PC-9 (cell line): ENCODE measurements around the gene ESPN.

Experiments used
- CTCF ChIP-seq: fragments of 200-600 bp; sonication (generic); conservative IDR thresholded peaks from 2 replicates; pipeline ENCODE4 v1.6.1; 2017; ENCODE audit warnings: mixed run types, antibody characterized with exemption, mild to moderate bottlenecking, moderate library complexity
- EZH2 ChIP-seq: fragments of 200-600 bp; sonication (generic); IDR thresholded peaks from 2 replicates; pipeline ENCODE4 v1.8.0; 2017; ENCODE audit warnings: antibody characterized with exemption, low read depth

- TF ChIP-seq CTCF (no peak), EZH2 (no peak)
Measured at GRCh38 chr1:6473156-6473555, 48.6 kb downstream of the ESPN start.
